ENCODE results near the gene TMEM192. TPM values are rescaled to one million over a fixed set of nuclear protein-coding genes. Genes with fewer than 3 reads are reported as not detected.

TMEM192 gene
- polyA plus RNA-seq, 4 donors = 25.7 to 36.4 (median 32.0) TPM

Other genes with a start within 250 kb of the TMEM192 start
- 10 to 100 TPM in 1 of 4 donors, 1 to 10 TPM in 3; 8.3 to 11.8 (median 9.2) TPM for gene APELA, start 235.7 kb downstream of the TMEM192 start, polyA plus RNA-seq (ENCODE audit: insufficient read length in 4 of 4)
- gene TRIM61, start 135.2 kb downstream of the TMEM192 start, polyA plus RNA-seq (ENCODE audit: insufficient read length in 4 of 4) = 1 to 10 TPM; 2.4 to 3.6 (median 3.2) TPM
- under 1 TPM in 1 of 4 donors, not detected in 3; 0.05 TPM for gene TRIM60, start 80.9 kb downstream of the TMEM192 start, polyA plus RNA-seq (ENCODE audit: insufficient read length in 4 of 4)
- gene TRIM75, start 59.0 kb downstream of the TMEM192 start, polyA plus RNA-seq (ENCODE audit: insufficient read length in 4 of 4) = under 1 TPM in 1 of 4 donors, not detected in 3; 0.11 TPM
- gene KLHL2, start 94.7 kb upstream of the TMEM192 start, polyA plus RNA-seq (ENCODE audit: insufficient read length in 4 of 4) = 10 to 100 TPM; 18.4 to 25.5 (median 20.4) TPM
- gene MSMO1, start 214.8 kb upstream of the TMEM192 start, polyA plus RNA-seq (ENCODE audit: insufficient read length in 4 of 4) = 10 to 100 TPM; 58.4 to 73.4 (median 68.0) TPM

Measured in left renal cortex interstitium (tissue), 4 donors.